Fibroblast of lung (primary cell): ENCODE results near the gene TOLLIP.

Experiments used
- EZH2 ChIP-seq: IDR thresholded peaks from 2 replicates; pipeline ENCODE4 v1.5.1; 2012; ENCODE audit warnings: low read length, control low read depth, mild to moderate bottlenecking; ENCODE audit errors: missing control alignments
- TF ChIP-seq, protein P1 (sequence below), 2 donors: IDR thresholded peaks in 1 of 2; conservative IDR thresholded peaks in 1 of 2; 1 replicate in 1 of 2; 2 replicates in 1 of 2; pipeline ENCODE4 v1.5.1; 2011 to 2012; ENCODE audit warnings: low read length in 2 of 2, control low read depth in 1 of 2, inconsistent platforms in 1 of 2, low read depth in 1 of 2, mild to moderate bottlenecking in 1 of 2

DNA sequence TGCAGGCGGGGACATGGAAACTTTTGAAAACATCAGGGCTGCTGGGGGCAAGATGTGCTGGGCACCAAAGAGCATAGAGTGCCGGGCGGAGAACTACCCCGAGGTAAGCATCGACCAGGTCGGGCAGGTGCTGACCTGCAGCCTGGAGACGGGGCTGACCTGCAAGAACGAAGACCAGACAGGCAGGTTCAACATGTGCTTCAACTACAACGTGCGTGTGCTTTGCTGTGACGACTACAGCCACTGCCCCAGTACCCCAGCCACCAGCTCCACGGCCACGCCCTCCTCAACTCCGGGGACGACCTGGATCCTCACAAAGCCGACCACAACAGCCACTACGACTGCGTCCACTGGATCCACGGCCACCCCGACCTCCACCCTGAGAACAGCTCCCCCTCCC is 67.1 kb downstream of the TOLLIP start:
- TF ChIP-seq, protein P1, sequence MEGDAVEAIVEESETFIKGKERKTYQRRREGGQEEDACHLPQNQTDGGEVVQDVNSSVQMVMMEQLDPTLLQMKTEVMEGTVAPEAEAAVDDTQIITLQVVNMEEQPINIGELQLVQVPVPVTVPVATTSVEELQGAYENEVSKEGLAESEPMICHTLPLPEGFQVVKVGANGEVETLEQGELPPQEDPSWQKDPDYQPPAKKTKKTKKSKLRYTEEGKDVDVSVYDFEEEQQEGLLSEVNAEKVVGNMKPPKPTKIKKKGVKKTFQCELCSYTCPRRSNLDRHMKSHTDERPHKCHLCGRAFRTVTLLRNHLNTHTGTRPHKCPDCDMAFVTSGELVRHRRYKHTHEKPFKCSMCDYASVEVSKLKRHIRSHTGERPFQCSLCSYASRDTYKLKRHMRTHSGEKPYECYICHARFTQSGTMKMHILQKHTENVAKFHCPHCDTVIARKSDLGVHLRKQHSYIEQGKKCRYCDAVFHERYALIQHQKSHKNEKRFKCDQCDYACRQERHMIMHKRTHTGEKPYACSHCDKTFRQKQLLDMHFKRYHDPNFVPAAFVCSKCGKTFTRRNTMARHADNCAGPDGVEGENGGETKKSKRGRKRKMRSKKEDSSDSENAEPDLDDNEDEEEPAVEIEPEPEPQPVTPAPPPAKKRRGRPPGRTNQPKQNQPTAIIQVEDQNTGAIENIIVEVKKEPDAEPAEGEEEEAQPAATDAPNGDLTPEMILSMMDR (conservative IDR thresholded peaks at IDR 0.05 in 1 of 2, IDR thresholded peaks at IDR 0.05 in 1 of 2; ENCODE audit: low read depth in 1 of 2, low read length in 2 of 2), result no peak
- TF ChIP-seq EZH2, result no peak
